Breast epithelium (tissue), 4 donors: ENCODE data around the gene GRM4. TPM values are rescaled to one million over a fixed set of nuclear protein-coding genes. Genes with fewer than 3 reads are reported as not detected.

Experiments used
- DNase-seq, 2 donors: peaks; one replicate each; pipeline ENCODE4 v3.0.0-alpha.2; 2019; ENCODE audit warnings: low spot score in 2 of 2
- H3K27ac ChIP-seq, 2 donors: fragments of 200-600 bp; sonication (generic) in 1 of 2; one replicate each; pipeline ENCODE4 v1.5.1; 2016 to 2019; ENCODE audit warnings: mild to moderate bottlenecking in 1 of 2
- H3K27me3 ChIP-seq, 2 donors: fragments of 200-600 bp; sonication (generic) in 1 of 2; one replicate each; pipeline versions ENCODE4 v1.5.1 to v1.6.0; 2017 to 2019; ENCODE audit warnings: control low read depth in 1 of 2, mild to moderate bottlenecking in 1 of 2
- H3K36me3 ChIP-seq: fragments of 200-600 bp; one replicate; pipeline ENCODE4 v1.5.1; 2019
- H3K4me1 ChIP-seq, 2 donors: fragments of 200-600 bp; sonication (generic); one replicate each; pipeline ENCODE4 v1.5.1; 2016 to 2019; ENCODE audit warnings: control low read depth in 1 of 2
- H3K4me3 ChIP-seq, 3 donors: fragments of 200-600 bp; sonication (generic); 1 replicate in 2 of 3; 2 replicates in 1 of 3; pipeline ENCODE4 v1.5.1; 2016 to 2019; ENCODE audit warnings: mild to moderate bottlenecking in 3 of 3, moderate library complexity in 2 of 3
- H3K9me3 ChIP-seq, 2 donors: fragments of 200-600 bp; sonication (generic) in 1 of 2; one replicate each; pipeline ENCODE4 v1.5.1; 2016 to 2019; ENCODE audit warnings: control low read depth in 1 of 2
- CTCF ChIP-seq, 3 donors: fragments of 450-650 bp; IDR thresholded peaks; one replicate each; pipeline ENCODE4 v1.5.1; 2016 to 2017; ENCODE audit warnings: antibody characterized with exemption in 3 of 3, mild to moderate bottlenecking in 3 of 3, moderate library complexity in 3 of 3
- POLR2A ChIP-seq: fragments of 450-650 bp; IDR thresholded peaks from one replicate; pipeline ENCODE4 v1.6.1; 2016; ENCODE audit warnings: antibody characterized with exemption, mild to moderate bottlenecking, moderate library complexity
- POLR2AphosphoS5 ChIP-seq, 3 donors: sonication (generic); formaldehyde crosslinking; IDR thresholded peaks; one replicate each; pipeline ENCODE4 v1.6.1; 2017; ENCODE audit warnings: antibody characterized with exemption in 3 of 3
- intact Hi-C: fragments of 100-400 bp; cut with DNase I; formaldehyde crosslinking; loops from one replicate; pipeline ENCODE4 v1.15.1; 2023; ENCODE audit warnings: low total_unique reads
- total RNA-seq, 3 donors: library from RNA; depleted of rRNA; stranded (reverse); fragments of >200 nt; gene quantifications; one replicate each; pipeline ENCODE4 v1.1.0, GENCODE V29; 2016

GRM4 gene
- total RNA-seq, 3 donors from 2014 or later = not detected

- no peaks in the 10 kb centered on the region for H3K4me1 ChIP-seq
- no peak overlapping the region for H3K4me3 ChIP-seq
- no peak overlapping the region for H3K27ac ChIP-seq
- intact Hi-C loops = loop anchor here (5.0 kb wide), 1 partner anchor 453 kb away; no protein-coding TSS in a partner anchor
- H3K9me3 ChIP-seq = no peaks in the 10 kb centered on the region
- H3K27me3 ChIP-seq = no peaks in the 10 kb centered on the region
- no peaks in the 10 kb centered on the region for H3K36me3 ChIP-seq
- DNase-seq = no peak
- TF ChIP-seq POLR2AphosphoS5 (IDR thresholded peaks at IDR 0.05) (no peak), CTCF (IDR thresholded peaks at IDR 0.05) (no peak), POLR2A (no peak)
These were observed 120.6 kb downstream of the GRM4 start for GRCh38 chr6:34025112-34025807.

GRCh38 chr6:34022873-34023255 is 123.0 kb downstream of the GRM4 start:
- TF ChIP-seq POLR2AphosphoS5 (IDR thresholded peaks at IDR 0.05) (no peak), CTCF (IDR thresholded peaks at IDR 0.05) (no peak), POLR2A (no peak)
- no peaks in the 10 kb centered on the region for H3K27me3 ChIP-seq

GRCh38 chr6:34022250-34022872 is 123.5 kb downstream of the GRM4 start:
- H3K27me3 ChIP-seq = no peaks in the 10 kb centered on the region
- intact Hi-C loops = no loop called here
- no peak for DNase-seq
- no peaks in the 10 kb centered on the region for H3K4me1 ChIP-seq
- no peak overlapping the region for H3K4me3 ChIP-seq
- H3K9me3 ChIP-seq = no peaks in the 10 kb centered on the region
- no peak for TF ChIP-seq POLR2A
- TF ChIP-seq POLR2AphosphoS5 (IDR thresholded peaks at IDR 0.05) = no peak
- no peak for TF ChIP-seq CTCF (IDR thresholded peaks at IDR 0.05)
- H3K27ac ChIP-seq = no peak overlapping the region
- no peaks in the 10 kb centered on the region for H3K36me3 ChIP-seq

More at GRCh38 chr6:34022873-34023255, 123.0 kb downstream of the GRM4 start:
- Histone ChIP-seq H3K27ac (no peak overlapping the region), H3K36me3 (no peaks in the 10 kb centered on the region), H3K4me3 (no peak overlapping the region), H3K4me1 (no peaks in the 10 kb centered on the region), H3K9me3 (no peaks in the 10 kb centered on the region)
- DNase-seq = no peak
- intact Hi-C loops = no loop called here

- no peak overlapping the region for H3K4me3 ChIP-seq
- H3K4me1 ChIP-seq = no peaks in the 10 kb centered on the region
- H3K9me3 ChIP-seq = no peaks in the 10 kb centered on the region
- no peak overlapping the region for H3K27ac ChIP-seq
- TF ChIP-seq POLR2AphosphoS5 (IDR thresholded peaks at IDR 0.05) (no peak), CTCF (IDR thresholded peaks at IDR 0.05) (no peak), POLR2A (no peak)
- H3K36me3 ChIP-seq = no peaks in the 10 kb centered on the region
- DNase-seq = no peak
- intact Hi-C loops = no loop called here
- no peaks in the 10 kb centered on the region for H3K27me3 ChIP-seq
These were observed 124.2 kb downstream of the GRM4 start for GRCh38 chr6:34021554-34022190.
